ENCODE results near the gene SCLT1. TPM values are rescaled to one million over a fixed set of nuclear protein-coding genes. Genes with fewer than 3 reads are reported as not detected.

Gene SCLT1
- total and polyA plus RNA-seq, 7 donors: 3.0 to 18.8 (median 9.9) TPM

- Histone ChIP-seq H3K27me3 (no peaks in the 10 kb centered on the region), H3K9me3 (no peaks in the 10 kb centered on the region), H3K27ac (no peak overlapping the region), H3K36me3 (peaks cover 22 to 85% (median 61%) of the 10 kb centered on the region in 4 donors), H3K4me3 (no peak overlapping the region), H3K4me1 (peaks cover 0 to 32% (median 29%) of the 10 kb centered on the region in 4 donors)
- intact Hi-C loops (cut with DNase I): no loop called here
- no peak for DNase-seq
- TF ChIP-seq, protein P1, sequence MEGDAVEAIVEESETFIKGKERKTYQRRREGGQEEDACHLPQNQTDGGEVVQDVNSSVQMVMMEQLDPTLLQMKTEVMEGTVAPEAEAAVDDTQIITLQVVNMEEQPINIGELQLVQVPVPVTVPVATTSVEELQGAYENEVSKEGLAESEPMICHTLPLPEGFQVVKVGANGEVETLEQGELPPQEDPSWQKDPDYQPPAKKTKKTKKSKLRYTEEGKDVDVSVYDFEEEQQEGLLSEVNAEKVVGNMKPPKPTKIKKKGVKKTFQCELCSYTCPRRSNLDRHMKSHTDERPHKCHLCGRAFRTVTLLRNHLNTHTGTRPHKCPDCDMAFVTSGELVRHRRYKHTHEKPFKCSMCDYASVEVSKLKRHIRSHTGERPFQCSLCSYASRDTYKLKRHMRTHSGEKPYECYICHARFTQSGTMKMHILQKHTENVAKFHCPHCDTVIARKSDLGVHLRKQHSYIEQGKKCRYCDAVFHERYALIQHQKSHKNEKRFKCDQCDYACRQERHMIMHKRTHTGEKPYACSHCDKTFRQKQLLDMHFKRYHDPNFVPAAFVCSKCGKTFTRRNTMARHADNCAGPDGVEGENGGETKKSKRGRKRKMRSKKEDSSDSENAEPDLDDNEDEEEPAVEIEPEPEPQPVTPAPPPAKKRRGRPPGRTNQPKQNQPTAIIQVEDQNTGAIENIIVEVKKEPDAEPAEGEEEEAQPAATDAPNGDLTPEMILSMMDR (IDR thresholded peaks at IDR 0.05): no peak
- no peak for TF ChIP-seq POLR2AphosphoS5 (IDR thresholded peaks at IDR 0.05)
- no peak for TF ChIP-seq POLR2A (IDR thresholded peaks at IDR 0.05)
- TF ChIP-seq EP300 (IDR thresholded peaks at IDR 0.05): no peak
- WGBS, 2 donors: 88 to 97% methylated on average over 2 of the region's 2 CpGs
Measured at GRCh38 chr4:128856246-128856645, 237.1 kb downstream of the SCLT1 start.

DNA sequence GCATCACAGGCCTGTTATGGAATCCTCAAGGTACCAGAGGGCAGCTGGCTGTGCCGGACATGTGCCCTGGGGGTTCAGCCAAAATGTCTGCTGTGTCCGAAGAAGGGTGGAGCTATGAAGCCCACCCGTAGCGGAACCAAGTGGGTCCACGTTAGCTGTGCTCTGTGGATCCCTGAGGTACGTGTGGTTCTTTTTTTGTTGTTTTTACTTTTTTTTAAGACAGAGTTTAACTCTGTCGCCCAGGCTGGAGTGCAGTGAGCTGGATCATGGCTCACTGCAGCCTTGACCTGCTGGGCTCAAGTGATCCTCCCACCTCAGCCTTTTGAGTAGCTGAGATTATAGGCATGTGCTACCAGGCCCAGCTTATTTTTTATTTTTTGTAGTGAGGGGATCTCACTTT, 237.7 kb downstream of the SCLT1 start:
- no peaks in the 10 kb centered on the region for H3K9me3 ChIP-seq
- 93 to 95% methylated on average over 7 of the region's 7 CpGs for WGBS, 2 donors
- no peak for DNase-seq
- peaks cover 0 to 26% (median 23%) of the 10 kb centered on the region in 4 donors for H3K4me1 ChIP-seq
- no peaks in the 10 kb centered on the region for H3K27me3 ChIP-seq
- no peak overlapping the region for H3K4me3 ChIP-seq
- TF ChIP-seq EP300 (IDR thresholded peaks at IDR 0.05): no peak
- TF ChIP-seq POLR2AphosphoS5 (IDR thresholded peaks at IDR 0.05): no peak
- intact Hi-C loops (cut with DNase I): no loop called here
- peaks cover 21 to 85% (median 63%) of the 10 kb centered on the region in 4 donors for H3K36me3 ChIP-seq
- H3K27ac ChIP-seq: no peak overlapping the region

- H3K36me3 ChIP-seq: peaks cover 33 to 92% (median 74%) of the 10 kb centered on the region in 4 donors
- 33 to 69% methylated on average over 6 of the region's 6 CpGs for WGBS, 2 donors
- intact Hi-C loops (cut with DNase I): no loop called here
Measured at GRCh38 chr4:128854433-128854832, 238.9 kb downstream of the SCLT1 start.

DNA sequence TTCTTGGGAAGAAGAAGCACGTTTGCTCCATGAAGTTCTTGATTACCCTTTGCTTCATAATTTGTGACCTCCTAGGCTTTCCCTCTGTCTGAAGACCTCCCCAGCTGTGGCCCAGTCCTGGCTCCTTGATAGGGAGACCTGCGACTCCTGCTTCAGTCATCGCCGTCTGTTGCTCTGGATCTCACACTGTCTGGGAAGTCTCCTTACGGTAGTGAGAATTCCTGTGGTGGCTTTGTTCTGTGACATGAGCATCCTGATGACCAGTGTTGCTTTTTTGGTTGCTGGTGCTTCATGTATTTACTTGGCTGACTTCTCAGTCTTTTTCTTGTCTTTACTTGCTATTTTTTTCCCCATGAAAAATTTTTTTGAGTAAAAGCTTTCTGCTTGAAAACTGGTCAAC, 239.6 kb downstream of the SCLT1 start:
- WGBS, 2 donors: 90 to 95% methylated on average over 5 of the region's 5 CpGs
- H3K27ac ChIP-seq: no peak overlapping the region

More at GRCh38 chr4:128854433-128854832, 238.9 kb downstream of the SCLT1 start:
- TF ChIP-seq POLR2AphosphoS5 (IDR thresholded peaks at IDR 0.05): no peak
- TF ChIP-seq EP300 (IDR thresholded peaks at IDR 0.05): no peak
- TF ChIP-seq POLR2A (IDR thresholded peaks at IDR 0.05): no peak
- TF ChIP-seq, protein P1 (IDR thresholded peaks at IDR 0.05): no peak
- H3K27ac ChIP-seq: no peak overlapping the region
- DNase-seq: no peak
- H3K4me3 ChIP-seq: no peak overlapping the region
- H3K4me1 ChIP-seq: peaks cover 0 to 14% (median 12%) of the 10 kb centered on the region in 4 donors
- H3K9me3 ChIP-seq: no peaks in the 10 kb centered on the region
- no peaks in the 10 kb centered on the region for H3K27me3 ChIP-seq

GRCh38 chr4:128850252-128850651, 243.1 kb downstream of the SCLT1 start:
- TF ChIP-seq, protein P1 (IDR thresholded peaks at IDR 0.05): no peak
- TF ChIP-seq POLR2AphosphoS5 (IDR thresholded peaks at IDR 0.05) (no peak), POLR2A (IDR thresholded peaks at IDR 0.05) (no peak), EP300 (IDR thresholded peaks at IDR 0.05) (no peak)
- Histone ChIP-seq H3K27me3 (no peaks in the 10 kb centered on the region), H3K27ac (no peak overlapping the region), H3K4me3 (no peak overlapping the region), H3K36me3 (peaks cover 48 to 100% (median 73%) of the 10 kb centered on the region in 4 donors), H3K4me1 (peaks cover 0 to under 1% (median 0%) of the 10 kb centered on the region in 4 donors), H3K9me3 (no peaks in the 10 kb centered on the region)
- intact Hi-C loops (cut with DNase I): no loop called here
- no peak for DNase-seq
- 96 to 98% methylated on average over 4 of the region's 4 CpGs for WGBS, 2 donors

More for the DNA sequence above, 239.6 kb downstream of the SCLT1 start:
- Histone ChIP-seq H3K27me3 (no peaks in the 10 kb centered on the region), H3K9me3 (no peaks in the 10 kb centered on the region), H3K36me3 (peaks cover 40 to 99% (median 81%) of the 10 kb centered on the region in 4 donors), H3K4me3 (no peak overlapping the region), H3K4me1 (peaks cover 0 to 7% (median 5%) of the 10 kb centered on the region in 4 donors)
- DNase-seq: no peak
- intact Hi-C loops (cut with DNase I): no loop called here
- TF ChIP-seq POLR2A (IDR thresholded peaks at IDR 0.05): no peak
- TF ChIP-seq, protein P1 (IDR thresholded peaks at IDR 0.05): no peak
- no peak for TF ChIP-seq POLR2AphosphoS5 (IDR thresholded peaks at IDR 0.05)
- no peak for TF ChIP-seq EP300 (IDR thresholded peaks at IDR 0.05)

Measured in sigmoid colon (tissue), 7 donors.